H9 (cell line): ENCODE data around the gene PAIP2. TPM values are rescaled to one million over a fixed set of nuclear protein-coding genes. Genes with fewer than 3 reads are reported as not detected.

ENCODE experiments used
- DNase-seq: peaks from one replicate; pipeline ENCODE4 v3.0.0-alpha.2; 2017
- H2AFZ ChIP-seq: one replicate; pipeline ENCODE4 v1.6.1; 2013; ENCODE audit warnings: mild to moderate bottlenecking, low read length, control low read depth, moderate library complexity
- H2AK5ac ChIP-seq: 2 replicates; pipeline ENCODE4 v1.6.1; 2013; ENCODE audit warnings: low read length, control low read depth, mixed read lengths; ENCODE audit not compliant: insufficient read length
- H2BK120ac ChIP-seq: one replicate; pipeline ENCODE4 v1.6.1; 2013; ENCODE audit warnings: low read depth, mild to moderate bottlenecking, low read length, control low read depth, inconsistent platforms; ENCODE audit not compliant: poor library complexity, severe bottlenecking
- H2BK12ac ChIP-seq: 2 replicates; pipeline ENCODE4 v1.6.1; 2013; ENCODE audit warnings: low read length, control low read depth, mixed read lengths, low read depth; ENCODE audit not compliant: insufficient read length
- H2BK15ac ChIP-seq: 2 replicates; pipeline ENCODE4 v1.6.1; 2013; ENCODE audit warnings: low read depth, low read length, control low read depth
- H2BK20ac ChIP-seq: one replicate; pipeline ENCODE4 v1.6.1; 2013; ENCODE audit warnings: low read depth, mild to moderate bottlenecking, low read length, control low read depth, inconsistent platforms; ENCODE audit not compliant: poor library complexity, severe bottlenecking
- H2BK5ac ChIP-seq: 2 replicates; pipeline ENCODE4 v1.6.1; 2013; ENCODE audit warnings: low read length, control low read depth, mixed read lengths; ENCODE audit not compliant: insufficient read length
- H3K14ac ChIP-seq: 2 replicates; pipeline ENCODE4 v1.6.1; 2013; ENCODE audit warnings: low read length, control low read depth; ENCODE audit not compliant: insufficient read depth
- H3K18ac ChIP-seq: 2 replicates; pipeline ENCODE4 v1.6.1; 2013; ENCODE audit warnings: low read depth, mild to moderate bottlenecking, mixed read lengths, low read length, control low read depth; ENCODE audit not compliant: insufficient read length
- H3K23ac ChIP-seq: 2 replicates; pipeline ENCODE4 v1.6.1; 2013; ENCODE audit warnings: low read length, control low read depth, mixed read lengths, low read depth; ENCODE audit not compliant: insufficient read length
- H3K23me2 ChIP-seq: 2 replicates; pipeline ENCODE4 v1.6.1; 2013; ENCODE audit warnings: low read depth, mild to moderate bottlenecking, mixed read lengths, low read length, control low read depth; ENCODE audit not compliant: insufficient read length, poor library complexity, severe bottlenecking
- H3K27ac ChIP-seq: 2 replicates; pipeline ENCODE4 v1.5.1; 2013; ENCODE audit warnings: low read length, control low read depth, mixed read lengths, low read depth; ENCODE audit not compliant: insufficient read length
- H3K27me3 ChIP-seq: 2 replicates; pipeline ENCODE4 v1.6.1; 2013; ENCODE audit warnings: low read length, control low read depth, inconsistent platforms; ENCODE audit not compliant: insufficient read depth
- H3K4ac ChIP-seq: 2 replicates; pipeline ENCODE4 v1.6.1; 2013; ENCODE audit warnings: low read depth, mild to moderate bottlenecking, control low read depth, inconsistent platforms, low read length, moderate library complexity
- H3K4me1 ChIP-seq: 2 replicates; pipeline ENCODE4 v1.6.1; 2013; ENCODE audit warnings: low read length, control low read depth, inconsistent platforms; ENCODE audit not compliant: insufficient read depth
- H3K4me2 ChIP-seq: 2 replicates; pipeline ENCODE4 v1.6.1; 2013; ENCODE audit warnings: low read length, control low read depth, mixed read lengths; ENCODE audit not compliant: insufficient read length, insufficient read depth
- H3K56ac ChIP-seq: 2 replicates; pipeline ENCODE4 v1.6.1; 2013; ENCODE audit warnings: low read depth, mild to moderate bottlenecking, mixed read lengths, low read length, control low read depth; ENCODE audit not compliant: insufficient read length
- H3K79me1 ChIP-seq: 2 replicates; pipeline ENCODE4 v1.6.1; 2013; ENCODE audit warnings: low read depth, mild to moderate bottlenecking, moderate library complexity, low read length, control low read depth, inconsistent platforms; ENCODE audit not compliant: insufficient read depth, poor library complexity, severe bottlenecking
- H3K79me2 ChIP-seq: 2 replicates; pipeline ENCODE4 v1.6.1; 2013; ENCODE audit warnings: low read length, control low read depth, inconsistent platforms; ENCODE audit not compliant: insufficient read depth
- H3K9ac ChIP-seq: 2 replicates; pipeline ENCODE4 v1.6.1; 2013; ENCODE audit warnings: low read length, control low read depth, mixed read lengths; ENCODE audit not compliant: insufficient read length; ENCODE audit errors: extremely low read depth
- H3K9me3 ChIP-seq: one replicate; pipeline ENCODE4 v1.6.1; 2013; ENCODE audit warnings: low read depth, low read length, inconsistent platforms; ENCODE audit not compliant: control insufficient read depth
- H3T11ph ChIP-seq: one replicate; pipeline ENCODE4 v1.6.1; 2013; ENCODE audit warnings: mild to moderate bottlenecking, low read length, control low read depth, inconsistent platforms
- H4K20me1 ChIP-seq: one replicate; pipeline ENCODE4 v1.6.1; 2013; ENCODE audit not compliant: control insufficient read depth, insufficient read length, insufficient read depth
- H4K5ac ChIP-seq: 2 replicates; pipeline ENCODE4 v1.6.1; 2013; ENCODE audit warnings: low read depth, mild to moderate bottlenecking, mixed read lengths, low read length, control low read depth; ENCODE audit not compliant: insufficient read length
- H4K8ac ChIP-seq: replicated peaks from 2 replicates; pipeline ENCODE4 v1.6.1; 2013; ENCODE audit warnings: low read length, control low read depth, mixed read lengths, low read depth; ENCODE audit not compliant: insufficient read length
- H4K91ac ChIP-seq: 2 replicates; pipeline ENCODE4 v1.6.1; 2013; ENCODE audit warnings: low read depth, mild to moderate bottlenecking, moderate library complexity, mixed read lengths, low read length, control low read depth; ENCODE audit not compliant: insufficient read length
- H3K27ac Mint-ChIP-seq, 3 experiments: 2 replicates in 2 of 3; 3 replicates in 1 of 3; pipeline ENCODE4 v1.8.0; 2020 to 2021; ENCODE audit warnings: mixed read lengths in 3 of 3, mild to moderate bottlenecking in 1 of 3, moderate library complexity in 1 of 3
- H3K27me3 Mint-ChIP-seq: 2 replicates; pipeline ENCODE4 v1.8.0; 2021; ENCODE audit warnings: low read depth, mild to moderate bottlenecking, moderate library complexity, mixed read lengths
- H3K36me3 Mint-ChIP-seq, 3 experiments: 2 replicates in 2 of 3; 3 replicates in 1 of 3; pipeline ENCODE4 v1.8.0; 2020 to 2021; ENCODE audit warnings: low read depth in 3 of 3, mixed read lengths in 3 of 3; ENCODE audit not compliant: insufficient read depth in 1 of 3
- H3K4me1 Mint-ChIP-seq, 2 experiments: 2 replicates each; pipeline ENCODE4 v1.8.0; 2020; ENCODE audit warnings: mixed read lengths in 2 of 2
- H3K4me3 Mint-ChIP-seq, 2 experiments: 2 replicates in 1 of 2; 3 replicates in 1 of 2; pipeline ENCODE4 v1.8.0; 2020 to 2021; ENCODE audit warnings: mild to moderate bottlenecking in 2 of 2, mixed read lengths in 2 of 2, moderate library complexity in 1 of 2
- H3K9me3 Mint-ChIP-seq, 2 experiments: 2 replicates in 1 of 2; 3 replicates in 1 of 2; pipeline ENCODE4 v1.8.0; 2020; ENCODE audit warnings: mild to moderate bottlenecking in 2 of 2, mixed read lengths in 2 of 2, moderate library complexity in 1 of 2
- WGBS: extraction: QIAGEN DNeasy Blood & Tissue Kit; methylation state at CpG from one replicate; pipeline ENCODE4 v1.1.7; 2013; ENCODE audit warnings: missing lambda C conversion rate, low lambda C conversion rate, mixed read lengths; ENCODE audit not compliant: insufficient read length; ENCODE audit errors: extremely low coverage; 5-methylcytosine and 5-hydroxymethylcytosine counted together
- total RNA-seq: library from RNA; stranded (reverse); gene quantifications from 2 replicates; pipeline ENCODE4 v1.2.1, GENCODE V29; 2021
- TF ChIP-seq, protein P1 (sequence below): fragments of 200-600 bp; sonication (generic); conservative IDR thresholded peaks from 3 replicates; pipeline ENCODE4 v1.8.0; 2021; ENCODE audit warnings: antibody characterized with exemption, mild to moderate bottlenecking

PAIP2 gene
- total RNA-seq, 1 experiment from 2014 or later = 121 TPM

DNA sequence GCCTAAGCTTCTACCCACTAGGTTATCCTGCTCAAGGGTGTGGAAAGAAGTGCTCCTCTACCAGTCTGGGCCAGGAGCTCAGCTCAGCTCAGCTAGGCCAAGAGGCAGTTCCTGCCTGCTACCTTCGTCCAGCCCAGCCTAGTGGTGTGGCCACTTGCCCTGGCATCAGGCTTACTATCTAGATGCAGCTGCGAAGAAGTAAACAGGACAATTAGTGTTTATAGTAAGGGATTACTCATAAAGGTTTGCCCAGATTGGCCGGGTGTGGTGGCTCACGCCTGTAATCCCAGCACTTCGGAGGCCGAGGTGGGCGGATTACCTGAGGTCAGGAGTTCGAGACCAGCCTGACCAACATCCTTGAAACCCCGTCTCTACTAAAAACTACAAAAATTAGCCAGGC, 75.0 kb downstream of the PAIP2 start:
- Mint-ChIP-seq H3K4me1 (peaks cover 15 to 21% of the 10 kb centered on the region in 2 experiments), H3K9me3 (no peaks in the 10 kb centered on the region), H3K36me3 (peaks cover 0 to 45% (median 37%) of the 10 kb centered on the region in 3 experiments; a peak in 5 of 7 replicates), H3K27me3 (peaks cover 1% of the 10 kb centered on the region), H3K27ac (no peak overlapping the region), H3K4me3 (no peak overlapping the region)
- no peak overlapping the region for H2BK12ac ChIP-seq
- no peak overlapping the region for H2BK15ac ChIP-seq
- H3K27ac ChIP-seq = no peak overlapping the region
- H3K56ac ChIP-seq = no peak overlapping the region
- H4K5ac ChIP-seq = no peak overlapping the region
- no peak for DNase-seq
- H3K4me2 ChIP-seq = no peak overlapping the region
- H2BK20ac ChIP-seq = no peak overlapping the region
- no peak overlapping the region for H3K9ac ChIP-seq
- no CpG with 5 or more reads among the region's 9 CpGs for WGBS
- H3K23me2 ChIP-seq = no peaks in the 10 kb centered on the region
- H3K79me2 ChIP-seq = no peaks in the 10 kb centered on the region
- H2BK120ac ChIP-seq = no peak overlapping the region
- H4K20me1 ChIP-seq = no peaks in the 10 kb centered on the region
- H4K8ac ChIP-seq = no peak overlapping the region
- no peaks in the 10 kb centered on the region for H3K79me1 ChIP-seq
- TF ChIP-seq, protein P1, sequence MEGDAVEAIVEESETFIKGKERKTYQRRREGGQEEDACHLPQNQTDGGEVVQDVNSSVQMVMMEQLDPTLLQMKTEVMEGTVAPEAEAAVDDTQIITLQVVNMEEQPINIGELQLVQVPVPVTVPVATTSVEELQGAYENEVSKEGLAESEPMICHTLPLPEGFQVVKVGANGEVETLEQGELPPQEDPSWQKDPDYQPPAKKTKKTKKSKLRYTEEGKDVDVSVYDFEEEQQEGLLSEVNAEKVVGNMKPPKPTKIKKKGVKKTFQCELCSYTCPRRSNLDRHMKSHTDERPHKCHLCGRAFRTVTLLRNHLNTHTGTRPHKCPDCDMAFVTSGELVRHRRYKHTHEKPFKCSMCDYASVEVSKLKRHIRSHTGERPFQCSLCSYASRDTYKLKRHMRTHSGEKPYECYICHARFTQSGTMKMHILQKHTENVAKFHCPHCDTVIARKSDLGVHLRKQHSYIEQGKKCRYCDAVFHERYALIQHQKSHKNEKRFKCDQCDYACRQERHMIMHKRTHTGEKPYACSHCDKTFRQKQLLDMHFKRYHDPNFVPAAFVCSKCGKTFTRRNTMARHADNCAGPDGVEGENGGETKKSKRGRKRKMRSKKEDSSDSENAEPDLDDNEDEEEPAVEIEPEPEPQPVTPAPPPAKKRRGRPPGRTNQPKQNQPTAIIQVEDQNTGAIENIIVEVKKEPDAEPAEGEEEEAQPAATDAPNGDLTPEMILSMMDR = no peak
- no peak overlapping the region for H2BK5ac ChIP-seq
- no peaks in the 10 kb centered on the region for H3K9me3 ChIP-seq
- H3K18ac ChIP-seq = no peak overlapping the region
- H3T11ph ChIP-seq = no peak overlapping the region
- no peak overlapping the region for H4K91ac ChIP-seq
- H3K4ac ChIP-seq = no peak overlapping the region
- H2AFZ ChIP-seq = no peak overlapping the region
- no peaks in the 10 kb centered on the region for H3K4me1 ChIP-seq
- H3K23ac ChIP-seq = no peak overlapping the region
- no peak overlapping the region for H3K14ac ChIP-seq
- H2AK5ac ChIP-seq = no peak overlapping the region
- no peaks in the 10 kb centered on the region for H3K27me3 ChIP-seq
